HCT116 (cell line): ENCODE data around the gene PRDM8. TPM values are rescaled to one million over a fixed set of nuclear protein-coding genes. Genes with fewer than 3 reads are reported as not detected.

Experiments used
- ATAC-seq: fragments of 200-7000 bp; cut with Tn5 transposase; 2 replicates; pipeline ENCODE4 v1.9.1; 2020; ENCODE audit warnings: mild to moderate bottlenecking, moderate library complexity
- BruUV-seq: library from RNA; stranded (reverse); fragments of 400-500 nt; replicated peaks from 2 replicates; lab custom pipeline; 2021; lab: Mats Ljungman, UMichigan
- CTCF ChIA-PET: fragments of 300-600 bp; sonication (Branson Sonifier 250); formaldehyde crosslinking; loops from one replicate; lab custom pipeline; 2021; ENCODE audit warnings: antibody characterized with exemption; lab: Charles Lee
- POLR2A ChIA-PET: fragments of 300-600, 350-600 bp; sonication (Branson Sonifier 250); formaldehyde crosslinking; loops from one replicate; lab custom pipeline; 2021; ENCODE audit warnings: antibody characterized with exemption; lab: Charles Lee
- RAD21 ChIA-PET, 2 experiments: fragments of 300-600 bp; sonication (Branson Sonifier 250); formaldehyde crosslinking; loops; one replicate each; lab custom pipeline; 2023; ENCODE audit warnings: low total read pairs in 2 of 2; ENCODE audit not compliant: uncharacterized antibody in 2 of 2, unreplicated experiment in 2 of 2, low non-redundant PET in 1 of 2; lab: Charles Lee
- DNase-seq: peaks from one replicate; pipeline ENCODE4 v3.0.0-alpha.2; 2010; ENCODE audit warnings: low read depth, low spot score
- H2AFZ ChIP-seq: fragments of 200-600 bp; shearing (Covaris generic), sonication (generic); 2 replicates; pipeline ENCODE4 v1.6.1; 2017; ENCODE audit warnings: low read depth, mixed run types, mixed read lengths, antibody characterized with exemption, low read length; ENCODE audit not compliant: poor library complexity, severe bottlenecking
- H3K27ac ChIP-seq: 2 replicates; pipeline ENCODE4 v1.5.1; 2012; ENCODE audit warnings: low read depth, low read length
- H3K27me3 ChIP-seq: fragments of 200-600 bp; sonication (generic); 2 replicates; pipeline ENCODE4 v1.6.1; 2016; ENCODE audit warnings: mixed run types, low read length, mixed read lengths; ENCODE audit not compliant: insufficient read depth
- H3K36me3 ChIP-seq, 2 experiments: fragments of 200-500 bp in 1 of 2; fragments of 200-600 bp in 1 of 2; sonication (Bioruptor generic) in 1 of 2; sonication (generic) in 1 of 2; 2 replicates each; pipeline versions ENCODE4 v1.5.1 to v1.6.1; 2014 to 2016; ENCODE audit warnings: low read length in 2 of 2, inconsistent platforms in 1 of 2, mixed read lengths in 1 of 2, mixed run types in 1 of 2; ENCODE audit not compliant: insufficient read depth in 2 of 2, control insufficient read depth in 1 of 2
- H3K4me1 ChIP-seq, 2 experiments: fragments of 200-600 bp in 1 of 2; sonication (generic) in 1 of 2; 2 replicates each; pipeline versions ENCODE4 v1.5.1 to v1.6.1; 2012 to 2017; ENCODE audit warnings: low read length in 2 of 2, inconsistent platforms in 1 of 2, mild to moderate bottlenecking in 1 of 2, mixed read lengths in 1 of 2, mixed run types in 1 of 2, moderate library complexity in 1 of 2; ENCODE audit not compliant: insufficient read depth in 2 of 2, control insufficient read depth in 1 of 2
- H3K4me2 ChIP-seq: fragments of 200-600 bp; sonication (generic); 2 replicates; pipeline ENCODE4 v1.6.1; 2017; ENCODE audit warnings: mixed run types, low read length, mixed read lengths
- H3K4me3 ChIP-seq, 2 experiments: fragments of 200-600 bp in 1 of 2; sonication (generic) in 1 of 2; replicated peaks in 1 of 2; 2 replicates each; pipeline ENCODE4 v1.5.1; 2011 to 2016; ENCODE audit warnings: low read length in 2 of 2, control low read depth in 1 of 2, low read depth in 1 of 2, mild to moderate bottlenecking in 1 of 2, mixed read lengths in 1 of 2, mixed run types in 1 of 2
- H3K79me2 ChIP-seq: fragments of 200-600 bp; sonication (generic); 2 replicates; pipeline ENCODE4 v1.6.1; 2017; ENCODE audit warnings: mild to moderate bottlenecking, mixed run types, low read length, moderate library complexity, mixed read lengths; ENCODE audit not compliant: insufficient read depth
- H3K9ac ChIP-seq: fragments of 200-600 bp; sonication (generic); 2 replicates; pipeline ENCODE4 v1.6.1; 2016; ENCODE audit warnings: low read length, mixed read lengths
- H3K9me2 ChIP-seq: fragments of 200-600 bp; sonication (generic), shearing (Covaris generic); 2 replicates; pipeline ENCODE4 v1.6.1; 2017; ENCODE audit warnings: mixed run types, mild to moderate bottlenecking, moderate library complexity; ENCODE audit not compliant: insufficient read depth
- H3K9me3 ChIP-seq, 2 experiments: fragments of 200-500 bp in 1 of 2; fragments of 200-600 bp in 1 of 2; sonication (Bioruptor generic) in 1 of 2; sonication (generic) in 1 of 2; 2 replicates each; pipeline ENCODE4 v1.6.1; 2014 to 2017; ENCODE audit warnings: low read length in 2 of 2, mixed read lengths in 2 of 2, inconsistent platforms in 1 of 2, low read depth in 1 of 2, mild to moderate bottlenecking in 1 of 2, mixed run types in 1 of 2, moderate library complexity in 1 of 2; ENCODE audit not compliant: control insufficient read depth in 1 of 2, insufficient read depth in 1 of 2
- H4K20me1 ChIP-seq: fragments of 200-600 bp; sonication (generic), shearing (Covaris generic); 2 replicates; pipeline ENCODE4 v1.6.1; 2017; ENCODE audit warnings: mixed run types, mild to moderate bottlenecking, moderate library complexity; ENCODE audit not compliant: insufficient read depth
- ATF3 ChIP-seq: IDR thresholded peaks from 2 replicates; pipeline ENCODE4 v1.6.1; 2012
- CBX3 ChIP-seq: IDR thresholded peaks from 2 replicates; pipeline ENCODE4 v1.6.1; 2012; ENCODE audit warnings: low read depth
- CEBPB ChIP-seq: IDR thresholded peaks from 2 replicates; pipeline ENCODE4 v1.6.1; 2012; ENCODE audit warnings: low read depth
- CTCF ChIP-seq, 3 experiments: fragments of 200-600 bp in 1 of 3; sonication (generic) in 1 of 3; IDR thresholded peaks in 2 of 3; conservative IDR thresholded peaks in 1 of 3; 2 replicates each; pipeline ENCODE4 v1.5.1; 2012 to 2017; ENCODE audit warnings: low read depth in 2 of 3, low read length in 2 of 3, antibody characterized with exemption in 1 of 3, borderline replicate concordance in 1 of 3, control low read depth in 1 of 3, mild to moderate bottlenecking in 1 of 3, mixed read lengths in 1 of 3, mixed run types in 1 of 3, moderate library complexity in 1 of 3; ENCODE audit not compliant: insufficient read depth in 1 of 3
- EGR1 ChIP-seq: IDR thresholded peaks from 2 replicates; pipeline ENCODE4 v1.6.1; 2012; ENCODE audit warnings: low read depth
- EZH2 ChIP-seq: fragments of 200-600 bp; sonication (generic); IDR thresholded peaks from 2 replicates; pipeline ENCODE4 v1.6.1; 2017; ENCODE audit warnings: antibody characterized with exemption, mixed run types
- EZH2phosphoT487 ChIP-seq: fragments of 200-600 bp; IDR thresholded peaks from 2 replicates; pipeline ENCODE4 v1.6.1; 2018; ENCODE audit warnings: antibody characterized with exemption, borderline replicate concordance
- FOSL1 ChIP-seq: IDR thresholded peaks from 2 replicates; pipeline ENCODE4 v1.6.1; 2012; ENCODE audit warnings: low read depth
- JUND ChIP-seq: IDR thresholded peaks from 2 replicates; pipeline ENCODE4 v1.6.1; 2012
- MAX ChIP-seq: IDR thresholded peaks from 2 replicates; pipeline ENCODE4 v1.6.1; 2012
- POLR2A ChIP-seq: IDR thresholded peaks from 2 replicates; pipeline ENCODE4 v1.7.0; 2011; ENCODE audit warnings: borderline replicate concordance; ENCODE audit not compliant: insufficient read depth, insufficient read length; ENCODE audit errors: extremely low read depth
- REST ChIP-seq: IDR thresholded peaks from 2 replicates; pipeline ENCODE4 v1.6.1; 2012; ENCODE audit warnings: low read depth
- SP1 ChIP-seq: IDR thresholded peaks from 2 replicates; pipeline ENCODE4 v1.6.1; 2012; ENCODE audit warnings: low read depth
- SRF ChIP-seq: IDR thresholded peaks from 2 replicates; pipeline ENCODE4 v1.6.1; 2012; ENCODE audit warnings: low read depth
- YY1 ChIP-seq: IDR thresholded peaks from 2 replicates; pipeline ENCODE4 v1.6.1; 2011; ENCODE audit warnings: low read length, low read depth, moderate library complexity, mild to moderate bottlenecking; ENCODE audit not compliant: insufficient replicate concordance; ENCODE audit errors: extremely low read depth
- ZBTB33 ChIP-seq: IDR thresholded peaks from 2 replicates; pipeline ENCODE4 v1.6.1; 2011; ENCODE audit warnings: mild to moderate bottlenecking, low read length, moderate library complexity; ENCODE audit not compliant: insufficient replicate concordance; ENCODE audit errors: extremely low read depth
- ZNF274 ChIP-seq: fragments of 200-500 bp; sonication (Bioruptor generic); IDR thresholded peaks from 2 replicates; pipeline ENCODE4 v1.6.1; 2014; ENCODE audit warnings: mild to moderate bottlenecking, low read depth, low read length, inconsistent platforms
- intact Hi-C: fragments of 100-400 bp; cut with micrococcal nuclease; formaldehyde crosslinking; loops from 2 replicates; pipeline ENCODE4 v1.10.0; 2022
- total RNA-seq: library from RNA; stranded (reverse); gene quantifications from one replicate; pipeline ENCODE4 v1.2.1, GENCODE V29; 2021; ENCODE audit not compliant: unreplicated experiment

PRDM8 gene
- total RNA-seq, 1 experiment from 2014 or later = 1.4 TPM

GRCh38 chr4:80235451-80235850, 38.1 kb downstream of the PRDM8 start:
- ATAC-seq = no peak
- H4K20me1 ChIP-seq = no peaks in the 10 kb centered on the region
- BruUV-seq = no TSS peak
- no peak overlapping the region for H3K4me3 ChIP-seq
- no peaks in the 10 kb centered on the region for H3K36me3 ChIP-seq
- no peak overlapping the region for H3K9ac ChIP-seq
- intact Hi-C loops = no loop called here
- H3K79me2 ChIP-seq = no peaks in the 10 kb centered on the region
- peaks cover 78% of the 10 kb centered on the region for H3K27me3 ChIP-seq
- no peaks in the 10 kb centered on the region for H3K4me1 ChIP-seq
- ChIA-PET CTCF (no interaction called here), RAD21 (no interaction called here), POLR2A (no interaction called here)
- no peaks in the 10 kb centered on the region for H3K9me3 ChIP-seq
- TF ChIP-seq JUND (no peak), SRF (no peak), CBX3 (no peak), EZH2phosphoT487 (no peak), REST (no peak), YY1 (no peak), EGR1 (no peak), CEBPB (no peak), ATF3 (no peak), FOSL1 (no peak), POLR2A (no peak), EZH2 (no peak), CTCF (IDR thresholded peaks at IDR 0.05 in 2 of 3, conservative IDR thresholded peaks at IDR 0.05 in 1 of 3; ENCODE audit: borderline replicate concordance in 1 of 3, insufficient read depth in 1 of 3, low read depth in 2 of 3, low read length in 2 of 3) (no peak), SP1 (no peak), MAX (no peak), ZBTB33 (no peak), ZNF274 (no peak)
- H3K27ac ChIP-seq = no peak overlapping the region
- H3K9me2 ChIP-seq = no peaks in the 10 kb centered on the region
- no peak overlapping the region for H3K4me2 ChIP-seq
- DNase-seq = no peak
- no peak overlapping the region for H2AFZ ChIP-seq
